GM21576 (cell line): ENCODE data around the gene IGSF1.

Experiments
- ATAC-seq: cut with Tn5 transposase; IDR thresholded peaks from one replicate; pipeline ENCODE4 v1.9.1; 2021; ENCODE audit warnings: mild to moderate bottlenecking, moderate library complexity; ENCODE audit not compliant: unreplicated experiment

The IGSF1 gene

GRCh38 chrX:131288738-131289511 lies at the start of gene IGSF1:
TSS of gene IGSF1 (minus strand) at chrX:131289306. CDS start at chrX:131286674, 2,632 bp downstream.
- no peak for ATAC-seq

DNA sequence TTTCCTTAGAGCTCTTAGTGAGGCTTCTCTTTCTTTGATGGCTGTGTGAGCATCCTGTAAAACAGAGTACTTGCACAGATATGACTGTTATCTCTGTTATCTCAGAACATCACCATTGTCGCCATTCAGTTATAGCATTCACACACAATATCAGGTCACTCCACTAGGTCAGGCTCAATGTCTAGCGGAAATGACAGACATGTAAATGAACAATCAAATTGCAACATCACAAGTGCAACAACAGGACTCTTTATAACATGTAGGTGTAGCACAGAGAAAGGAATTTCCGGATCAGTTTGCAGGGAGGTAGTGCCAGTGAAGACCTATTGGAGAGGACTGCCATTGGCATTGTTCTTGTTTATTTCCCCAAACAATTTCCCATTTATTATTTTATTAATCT lies 43.2 kb upstream of the IGSF1 start:
- no peak for ATAC-seq

DNA sequence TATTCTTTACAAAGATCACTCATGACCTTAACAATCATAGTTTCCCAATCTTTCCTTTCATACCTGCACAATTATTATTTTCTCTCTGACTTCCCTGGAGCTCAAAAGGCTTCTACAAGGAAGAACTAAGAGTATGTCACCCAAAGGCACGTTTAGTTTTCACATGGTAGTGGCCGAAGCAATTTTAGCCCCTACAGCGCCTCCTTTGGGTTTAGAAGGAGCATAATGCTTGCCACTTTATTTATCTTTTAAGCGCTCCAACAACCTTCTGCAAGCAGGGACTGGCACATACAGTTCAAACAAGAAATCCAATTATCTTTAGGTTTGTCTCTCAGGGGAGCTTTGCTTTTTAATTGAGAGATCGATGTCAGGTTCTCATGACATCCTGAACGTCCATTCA lies 42.0 kb upstream of the IGSF1 start:
- no peak for ATAC-seq

DNA sequence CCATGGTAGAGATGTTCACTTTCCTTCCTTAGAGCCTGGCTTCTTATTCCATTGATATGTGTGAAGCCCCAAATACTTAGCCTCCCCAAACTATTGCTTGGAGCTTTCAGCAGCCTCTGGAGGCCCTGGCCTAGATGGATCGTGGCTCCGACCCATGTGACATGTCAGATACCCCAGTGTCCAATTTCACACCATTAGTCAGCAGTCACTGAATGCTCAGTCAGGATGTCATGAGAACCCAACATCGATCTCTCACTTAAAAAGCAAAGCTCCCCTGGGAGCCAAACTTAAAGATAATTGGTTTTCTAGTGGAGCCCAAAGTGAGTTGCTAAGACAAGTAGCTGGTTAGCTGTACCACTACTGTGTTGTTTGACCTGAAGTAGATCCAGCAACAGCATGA lies 41.6 kb upstream of the IGSF1 start:
- no peak for ATAC-seq

GRCh38 chrX:131322651-131323050 lies 33.5 kb upstream of the IGSF1 start:
- no peak for ATAC-seq

- ATAC-seq = no peak
These were observed 28.2 kb upstream of the IGSF1 start for GRCh38 chrX:131317326-131317725.

DNA sequence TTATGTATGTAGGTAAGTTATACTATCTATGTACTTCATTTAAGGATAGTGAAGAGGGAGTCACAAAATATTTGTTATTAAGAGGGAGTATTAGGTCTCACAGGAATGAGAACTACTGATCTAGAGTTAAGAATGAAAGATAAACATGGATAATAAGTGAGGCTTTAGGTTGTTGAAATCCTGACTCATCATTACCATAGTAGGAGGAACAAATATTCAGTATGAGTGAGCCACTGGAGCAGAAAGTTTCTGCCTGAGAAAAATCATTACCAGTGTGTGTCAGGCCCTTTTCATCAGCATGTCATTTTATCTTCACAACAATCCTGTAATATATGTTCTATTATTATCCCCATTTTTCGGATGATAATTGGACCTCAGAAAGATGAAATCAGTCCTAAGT lies 27.2 kb upstream of the IGSF1 start:
- ATAC-seq = no peak

- peak; percentile 53 for ATAC-seq
These were observed 19.9 kb upstream of the IGSF1 start for GRCh38 chrX:131308980-131309379.

DNA sequence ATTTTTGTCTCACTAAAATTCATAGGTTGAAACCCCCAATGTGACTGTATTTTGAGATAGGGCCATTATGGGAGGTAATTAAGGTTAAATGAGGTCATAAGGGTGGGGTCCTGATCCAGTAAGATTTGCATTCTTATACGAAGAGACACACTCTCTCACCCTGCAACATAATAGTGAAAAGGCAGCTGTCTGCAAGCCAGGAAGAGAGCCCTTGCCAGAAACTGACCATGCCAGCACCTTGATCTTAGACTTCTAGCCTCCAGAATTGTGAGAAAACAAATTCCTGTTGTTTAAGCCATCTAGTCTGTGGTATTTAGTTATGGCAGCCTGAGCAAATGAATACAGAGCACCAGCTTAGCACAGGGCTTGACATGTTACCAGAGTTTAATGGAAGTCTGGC lies 17.5 kb upstream of the IGSF1 start:
- no peak for ATAC-seq

DNA sequence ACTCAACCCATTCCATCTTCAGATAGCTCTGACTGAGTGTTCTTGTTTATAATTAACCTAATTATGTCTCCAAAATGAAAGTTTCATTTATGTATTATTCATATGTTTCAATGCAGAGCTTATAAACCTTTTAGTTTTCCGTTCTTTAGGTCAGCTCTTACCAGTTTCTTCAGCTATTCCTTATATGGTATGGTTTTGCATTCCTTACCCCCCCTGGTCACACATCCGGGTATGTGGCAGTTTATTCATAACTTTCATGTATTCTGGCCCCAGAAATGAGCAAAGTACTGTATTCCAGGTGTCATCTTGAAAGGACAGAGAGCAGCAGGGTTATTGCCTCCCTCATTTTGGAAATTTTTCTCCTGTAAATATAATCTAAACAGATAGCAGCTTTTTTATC lies 16.8 kb upstream of the IGSF1 start:
- no peak for ATAC-seq

GRCh38 chrX:131302701-131303100 lies 13.6 kb upstream of the IGSF1 start:
- no peak for ATAC-seq

DNA sequence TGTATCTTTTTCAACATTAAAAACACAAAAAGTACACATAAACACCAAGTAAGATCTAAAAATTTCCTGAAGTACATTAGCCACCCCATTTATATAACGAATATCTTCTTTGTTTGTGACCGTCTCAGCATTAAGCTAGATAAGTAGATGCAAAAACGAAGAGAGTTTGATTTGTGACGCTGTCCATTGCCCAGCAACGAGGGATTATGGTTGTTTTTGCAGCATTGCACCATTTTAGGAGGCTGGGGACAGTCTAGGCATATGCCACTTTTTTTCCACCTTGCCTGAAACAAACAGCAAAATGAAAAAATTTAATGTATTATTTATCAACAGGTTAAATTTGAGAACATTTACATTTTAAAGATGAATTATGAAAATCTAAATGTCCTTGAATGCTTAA lies 12.0 kb upstream of the IGSF1 start:
- ATAC-seq = no peak

GRCh38 chrX:131298846-131299245 lies 9.7 kb upstream of the IGSF1 start:
- ATAC-seq = no peak

DNA sequence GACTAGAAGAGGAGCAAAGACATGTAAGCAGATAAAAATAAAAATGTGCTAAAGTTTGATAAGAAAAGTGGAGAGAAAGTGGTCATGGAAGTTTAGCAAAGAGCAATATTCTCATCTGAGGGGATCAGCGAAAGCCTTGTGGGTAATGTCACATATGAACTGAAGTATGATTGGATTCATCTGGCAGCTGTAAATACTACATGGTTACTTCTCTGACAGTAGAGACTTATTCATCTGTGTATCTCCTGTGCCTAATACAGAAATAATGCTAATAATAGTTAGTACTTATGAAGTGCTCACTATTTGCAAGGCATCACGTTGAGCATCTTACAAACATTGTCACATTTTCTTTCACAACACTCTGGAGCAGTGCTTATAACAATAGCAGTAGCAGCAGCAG lies 8.9 kb upstream of the IGSF1 start:
- ATAC-seq = no peak

DNA sequence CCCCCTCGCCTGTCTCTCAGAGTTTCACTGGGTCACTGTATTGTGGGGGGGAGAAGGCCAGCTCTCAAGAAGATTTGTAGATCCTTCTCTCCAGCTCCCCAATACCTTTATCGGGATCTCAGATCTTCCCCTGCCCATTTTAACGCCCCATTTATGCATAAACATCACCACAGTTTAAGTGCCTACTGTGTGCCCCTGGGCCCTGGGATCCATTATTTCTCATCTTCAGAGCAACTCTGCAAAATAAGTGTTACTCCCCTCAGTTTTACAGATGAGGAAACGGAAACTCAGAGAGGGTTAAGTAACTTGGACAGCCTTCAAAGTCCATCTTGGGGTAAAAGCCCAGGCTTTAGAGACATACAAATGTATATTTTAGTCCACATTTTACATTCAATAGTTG lies 421 bp upstream of the IGSF1 start:
- ATAC-seq = no peak

DNA sequence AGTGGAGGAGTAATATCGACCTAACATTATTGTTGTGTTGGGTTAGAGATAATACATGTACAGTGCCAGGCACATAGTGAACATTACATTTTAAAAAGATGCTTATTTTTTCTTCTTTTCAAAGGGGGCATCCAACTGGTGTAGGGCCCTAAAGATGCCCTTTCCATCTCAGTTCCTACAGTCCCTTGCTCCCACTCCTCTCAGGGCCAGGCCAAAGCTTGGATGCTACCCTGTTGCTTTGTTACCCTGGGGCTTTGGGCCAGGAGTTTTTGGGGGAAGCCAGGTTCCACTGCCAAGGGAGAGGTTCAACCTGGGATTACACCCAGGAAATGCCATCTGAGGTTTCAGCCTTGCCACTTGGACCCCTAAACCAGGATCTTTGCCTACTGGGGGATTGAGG lies 918 bp downstream of the IGSF1 start:
- ATAC-seq = no peak

DNA sequence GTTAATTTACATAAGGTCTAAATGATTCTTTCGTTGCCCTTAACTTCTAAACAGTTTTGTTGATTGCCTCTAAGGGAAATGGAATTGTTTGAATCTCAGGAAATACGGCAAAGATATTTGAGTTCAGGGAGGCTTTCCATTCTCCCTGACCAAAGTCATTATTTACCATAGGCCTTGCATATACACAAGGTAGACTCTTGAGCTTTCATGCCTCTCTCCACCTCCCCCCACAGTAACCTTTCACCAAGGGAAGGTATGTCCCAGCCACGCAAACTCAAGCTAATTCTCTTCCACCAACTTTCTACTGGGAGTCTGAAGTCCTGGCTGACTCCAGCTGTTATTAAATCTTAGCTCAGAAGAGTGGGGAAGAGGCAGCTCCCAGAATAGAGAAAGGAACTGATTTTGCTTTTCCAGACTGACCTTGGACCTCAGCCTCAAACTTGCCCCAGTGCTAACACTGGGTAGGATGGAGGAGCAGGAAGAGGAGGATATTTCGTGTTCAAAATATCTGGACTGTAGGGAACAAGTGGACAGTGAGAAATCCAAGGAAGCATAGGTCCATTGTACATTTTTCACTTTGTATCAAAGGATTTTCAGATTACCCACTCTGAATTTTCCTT lies 1.4 kb downstream of the IGSF1 start:
- no peak for ATAC-seq

- ATAC-seq = no peak
These were observed 9.5 kb downstream of the IGSF1 start for GRCh38 chrX:131279617-131280016.

DNA sequence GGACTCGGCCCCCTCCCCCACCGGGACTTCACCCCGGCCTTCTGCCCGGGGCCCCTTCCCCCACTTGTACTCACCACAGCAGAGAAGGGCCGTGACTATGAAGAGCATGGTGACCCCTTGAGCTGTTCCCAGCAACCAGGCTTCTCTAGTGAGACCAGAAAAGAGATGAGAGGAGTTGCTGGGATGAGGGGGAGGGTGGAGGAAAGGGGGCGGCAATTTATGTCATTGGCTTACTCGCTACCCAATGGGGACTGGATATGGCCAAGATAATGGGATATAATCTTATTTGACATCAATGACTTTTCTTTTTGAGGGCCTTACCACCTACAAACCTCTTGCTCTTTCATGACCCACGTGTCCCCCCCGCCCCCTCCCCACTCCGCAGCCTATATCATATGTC lies 9.9 kb downstream of the IGSF1 start:
- ATAC-seq = no peak

DNA sequence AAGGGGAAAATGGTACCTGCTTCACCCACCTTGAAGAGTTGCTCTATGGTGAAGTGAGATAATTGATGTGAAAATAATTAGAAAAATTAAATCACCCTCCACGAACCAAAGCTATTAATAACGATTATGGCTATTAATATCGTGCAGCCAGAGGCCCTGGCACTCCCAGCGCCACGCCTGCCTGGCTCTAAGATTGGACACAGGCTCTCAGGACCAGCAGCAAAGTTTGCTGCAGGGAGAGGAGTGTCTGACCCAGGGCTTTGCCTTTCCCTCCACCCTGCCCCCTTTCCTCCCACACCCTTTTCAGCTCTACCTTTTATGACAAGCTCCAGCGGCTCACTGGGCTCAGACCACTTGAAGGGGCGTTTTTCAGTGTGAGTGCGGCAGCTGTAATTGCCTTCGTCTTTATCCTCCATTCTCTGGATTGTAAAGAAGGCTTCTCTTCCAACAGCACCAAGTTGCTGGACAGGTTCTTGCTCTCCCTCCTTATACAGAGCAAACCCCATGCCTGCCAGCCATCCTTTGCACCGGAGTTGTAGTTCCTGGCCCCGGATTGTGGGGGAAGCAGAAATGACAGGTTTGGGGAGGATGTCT lies 11.5 kb downstream of the IGSF1 start:
- ATAC-seq = no peak

DNA sequence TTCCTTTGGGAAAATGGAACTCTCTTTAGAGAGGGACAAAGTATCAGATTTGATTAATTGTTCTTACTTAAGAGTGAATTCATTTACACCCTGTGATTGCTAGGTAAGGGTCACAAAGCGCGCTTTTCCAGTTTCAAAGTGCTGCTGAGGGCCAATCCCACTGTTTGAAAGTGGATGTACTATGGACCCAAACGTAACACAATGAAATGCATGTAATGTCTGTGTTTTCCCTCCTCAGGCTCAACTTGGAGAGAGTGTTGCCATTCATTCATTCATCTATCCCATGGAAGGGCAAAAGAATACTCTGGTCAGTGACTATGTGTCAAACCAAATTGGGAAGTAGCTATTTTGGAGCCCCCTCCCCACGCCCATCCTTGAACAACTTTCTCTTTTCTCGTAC lies 16.1 kb downstream of the IGSF1 start:
- ATAC-seq = no peak

GRCh38 chrX:131271826-131272225 lies 17.3 kb downstream of the IGSF1 start:
- ATAC-seq = no peak
